ENCODE data around the gene FAM136A. TPM values are rescaled to one million over a fixed set of nuclear protein-coding genes. Genes with fewer than 3 reads are reported as not detected.
A peak's percentile ranks its signal among the peaks of the same experiment; 100 is the strongest.
"Not testable (repeated sequence)": the region's sequence is repeated elsewhere in the genome, so short reads cannot be mapped to it uniquely, and the experiment has no call there.

Gene FAM136A
- total RNA-seq, 2 donors from 2014 or later = 15.0 to 20.5 TPM

DNA sequence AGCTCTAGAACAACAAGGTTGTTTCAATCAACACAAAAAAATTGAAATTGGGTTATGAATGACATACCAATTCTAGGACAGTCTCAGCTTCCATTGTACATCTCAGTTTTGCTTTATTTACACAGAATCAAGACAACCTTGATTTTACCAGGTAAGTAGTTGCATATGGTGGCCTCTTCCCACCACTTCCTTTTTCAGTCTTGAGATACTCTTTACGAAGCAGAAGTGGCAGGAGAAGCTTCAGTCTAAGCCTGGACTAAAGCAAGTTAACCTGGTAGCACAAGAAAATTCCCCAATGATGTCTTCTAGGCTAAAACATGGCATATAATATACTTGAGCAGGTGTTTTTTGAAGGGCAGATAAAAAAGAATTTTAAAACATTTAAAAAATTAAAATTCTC is 10.7 kb upstream of the FAM136A start:
- DNase-seq (ENCODE audit: low spot score) (no peak), ATAC-seq (ENCODE audit: insufficient number of reproducible peaks, low FRiP score, low read depth) (no peak)
- Histone ChIP-seq H3K27ac (no peak overlapping the region), H3K36me3 (no peaks in the 10 kb centered on the region), H3K9me3 (no peaks in the 10 kb centered on the region), H3K27me3 (replicated peaks; ENCODE audit: insufficient read depth) (no peaks in the 10 kb centered on the region), H3K4me1 (ENCODE audit: control insufficient read depth in 1 of 2, low read depth in 2 of 2) (no peaks in the 10 kb centered on the region), H3K4me3 (no peak overlapping the region)
- TF ChIP-seq, protein P1, sequence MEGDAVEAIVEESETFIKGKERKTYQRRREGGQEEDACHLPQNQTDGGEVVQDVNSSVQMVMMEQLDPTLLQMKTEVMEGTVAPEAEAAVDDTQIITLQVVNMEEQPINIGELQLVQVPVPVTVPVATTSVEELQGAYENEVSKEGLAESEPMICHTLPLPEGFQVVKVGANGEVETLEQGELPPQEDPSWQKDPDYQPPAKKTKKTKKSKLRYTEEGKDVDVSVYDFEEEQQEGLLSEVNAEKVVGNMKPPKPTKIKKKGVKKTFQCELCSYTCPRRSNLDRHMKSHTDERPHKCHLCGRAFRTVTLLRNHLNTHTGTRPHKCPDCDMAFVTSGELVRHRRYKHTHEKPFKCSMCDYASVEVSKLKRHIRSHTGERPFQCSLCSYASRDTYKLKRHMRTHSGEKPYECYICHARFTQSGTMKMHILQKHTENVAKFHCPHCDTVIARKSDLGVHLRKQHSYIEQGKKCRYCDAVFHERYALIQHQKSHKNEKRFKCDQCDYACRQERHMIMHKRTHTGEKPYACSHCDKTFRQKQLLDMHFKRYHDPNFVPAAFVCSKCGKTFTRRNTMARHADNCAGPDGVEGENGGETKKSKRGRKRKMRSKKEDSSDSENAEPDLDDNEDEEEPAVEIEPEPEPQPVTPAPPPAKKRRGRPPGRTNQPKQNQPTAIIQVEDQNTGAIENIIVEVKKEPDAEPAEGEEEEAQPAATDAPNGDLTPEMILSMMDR (IDR thresholded peaks at IDR 0.05) = no peak

DNA sequence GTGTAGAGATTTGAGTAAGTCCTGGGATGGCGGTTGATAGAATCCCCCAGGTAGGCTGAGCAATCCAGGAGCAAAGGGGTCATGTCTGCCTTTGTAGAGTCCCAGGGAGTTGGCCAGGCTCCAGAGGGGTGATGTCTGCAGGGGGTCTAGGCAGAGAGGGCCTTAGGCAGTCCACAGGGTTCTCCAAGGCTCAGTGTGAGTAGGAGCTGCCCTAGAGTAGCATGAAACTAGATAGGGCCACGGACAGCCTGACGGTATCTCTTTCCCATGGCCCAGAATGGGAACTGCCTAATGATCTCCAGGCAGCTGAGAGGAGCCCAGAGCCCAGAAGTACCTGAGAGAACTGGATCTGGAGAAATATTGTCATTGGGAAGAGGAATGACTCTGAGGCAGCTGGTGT is 9.0 kb upstream of the FAM136A start:
- DNase-seq (ENCODE audit: low spot score) = no peak
- H3K9me3 ChIP-seq = no peaks in the 10 kb centered on the region
- TF ChIP-seq, protein P1 (IDR thresholded peaks at IDR 0.05) = no peak
- no peaks in the 10 kb centered on the region for H3K4me1 ChIP-seq (ENCODE audit: control insufficient read depth in 1 of 2, low read depth in 2 of 2)
- H3K27me3 ChIP-seq (replicated peaks; ENCODE audit: insufficient read depth) = no peaks in the 10 kb centered on the region
- no peak overlapping the region for H3K27ac ChIP-seq
- no peak for ATAC-seq (ENCODE audit: insufficient number of reproducible peaks, low FRiP score, low read depth)
- no peak overlapping the region for H3K4me3 ChIP-seq
- H3K36me3 ChIP-seq = no peaks in the 10 kb centered on the region

DNA sequence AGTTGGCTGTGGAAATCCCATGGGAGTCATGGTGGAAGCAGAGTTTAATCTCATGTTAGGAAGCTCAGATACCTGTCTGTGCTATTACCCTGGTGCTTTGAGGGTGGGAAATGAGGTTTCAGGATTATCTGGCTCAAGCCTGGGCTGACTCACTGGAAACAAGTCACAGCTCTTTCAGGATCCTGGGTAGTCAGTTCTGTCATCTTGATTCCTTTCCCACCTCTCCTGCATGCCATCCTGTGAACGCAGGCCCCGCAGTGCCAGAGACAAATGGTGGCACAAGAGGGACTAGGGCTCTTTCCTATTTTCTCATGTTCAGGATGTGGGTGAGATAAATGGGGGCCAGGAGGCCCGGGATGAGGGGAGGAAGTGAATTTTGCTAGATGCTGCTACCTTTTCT is 3.7 kb upstream of the FAM136A start:
- no peak for DNase-seq (ENCODE audit: low spot score)
- no peaks in the 10 kb centered on the region for H3K9me3 ChIP-seq
- peaks cover 0 to 7% of the 10 kb centered on the region in 2 donors for H3K4me1 ChIP-seq (ENCODE audit: control insufficient read depth in 1 of 2, low read depth in 2 of 2)
- TF ChIP-seq, protein P1 (IDR thresholded peaks at IDR 0.05) = no peak
- H3K27me3 ChIP-seq (replicated peaks; ENCODE audit: insufficient read depth) = no peaks in the 10 kb centered on the region
- no peaks in the 10 kb centered on the region for H3K36me3 ChIP-seq
- H3K27ac ChIP-seq = no peak overlapping the region
- no peak overlapping the region for H3K4me3 ChIP-seq
- no peak for ATAC-seq (ENCODE audit: insufficient number of reproducible peaks, low FRiP score, low read depth)

DNA sequence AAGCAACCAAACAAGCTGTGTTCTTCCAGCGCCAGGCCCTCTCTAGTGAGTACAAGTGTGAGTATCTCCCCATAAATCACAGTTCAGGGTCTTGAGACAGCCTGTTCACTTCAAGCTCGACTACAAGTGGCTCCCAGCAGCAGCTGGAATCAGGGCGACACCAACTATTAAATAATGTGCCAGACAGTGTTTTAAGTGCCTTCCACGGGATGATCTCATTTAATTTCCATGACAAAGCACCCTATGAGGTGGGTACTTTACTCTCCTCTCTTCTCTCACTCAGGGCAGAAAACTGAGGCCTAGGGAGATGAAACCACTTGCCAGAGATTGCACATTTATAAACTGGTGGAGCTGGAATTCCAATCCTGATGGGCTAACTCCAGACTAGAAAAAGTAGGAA is 2.6 kb upstream of the FAM136A start:
- H3K9me3 ChIP-seq = no peaks in the 10 kb centered on the region
- no peak overlapping the region for H3K4me3 ChIP-seq
- TF ChIP-seq, protein P1 (IDR thresholded peaks at IDR 0.05) = no peak
- H3K36me3 ChIP-seq = peaks cover 6% of the 10 kb centered on the region
- no peaks in the 10 kb centered on the region for H3K27me3 ChIP-seq (replicated peaks; ENCODE audit: insufficient read depth)
- DNase-seq (ENCODE audit: low spot score) (no peak), ATAC-seq (ENCODE audit: insufficient number of reproducible peaks, low FRiP score, low read depth) (no peak)
- H3K4me1 ChIP-seq (ENCODE audit: control insufficient read depth in 1 of 2, low read depth in 2 of 2) = peaks cover 0 to 7% of the 10 kb centered on the region in 2 donors
- no peak overlapping the region for H3K27ac ChIP-seq

DNA sequence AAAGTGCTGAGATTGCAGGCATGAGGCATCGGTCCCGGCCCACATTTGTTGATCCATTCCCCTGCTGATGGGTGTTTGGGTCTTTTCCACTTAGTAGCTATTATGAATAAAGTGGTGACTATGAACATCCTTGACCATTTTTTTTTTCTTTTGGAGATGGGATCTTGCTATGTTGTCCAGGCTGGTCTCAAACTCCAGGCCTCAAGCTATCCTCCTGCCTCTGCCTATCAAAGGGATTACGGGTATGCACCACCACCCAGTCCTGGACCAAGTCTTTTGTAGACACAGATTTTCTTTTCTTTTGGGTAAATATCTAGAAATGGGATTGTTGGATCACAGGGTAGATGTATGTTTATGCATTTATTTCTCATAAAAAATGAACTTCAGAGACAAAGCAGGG is 1.3 kb upstream of the FAM136A start:
- ATAC-seq (ENCODE audit: insufficient number of reproducible peaks, low FRiP score, low read depth) = no peak
- Histone ChIP-seq H3K27me3 (replicated peaks; ENCODE audit: insufficient read depth) (no peaks in the 10 kb centered on the region), H3K4me1 (ENCODE audit: control insufficient read depth in 1 of 2, low read depth in 2 of 2) (peaks cover 0 to 7% of the 10 kb centered on the region in 2 donors), H3K9me3 (no peaks in the 10 kb centered on the region), H3K36me3 (peaks cover 6% of the 10 kb centered on the region), H3K27ac (no peak overlapping the region), H3K4me3 (no peak overlapping the region)
- DNase-seq (ENCODE audit: low spot score) = no peak
- TF ChIP-seq, protein P1 (IDR thresholded peaks at IDR 0.05) = no peak

DNA sequence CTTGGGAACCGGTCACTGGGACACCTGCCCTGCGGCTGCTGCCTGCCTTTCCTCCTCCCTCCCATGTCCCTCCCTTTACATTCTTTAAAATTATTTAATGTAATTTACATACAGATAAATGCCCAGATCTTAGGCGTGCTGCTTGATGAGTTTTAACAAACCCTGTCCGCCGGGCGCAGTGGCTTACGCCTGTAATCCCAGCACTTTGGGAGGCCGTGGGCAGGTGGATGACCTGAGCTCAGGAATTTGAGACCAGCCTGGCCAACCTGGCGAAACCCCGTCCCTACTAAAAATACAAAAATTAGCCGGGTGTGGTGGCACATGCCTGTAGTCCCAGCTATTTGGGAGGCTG is 304 bp upstream of the FAM136A start:
- peak overlapping the region; percentile 92 for H3K4me3 ChIP-seq
- not testable (repeated sequence) for H3K9me3 ChIP-seq; H3K4me1 ChIP-seq (ENCODE audit: control insufficient read depth in 1 of 2, low read depth in 2 of 2); ATAC-seq (ENCODE audit: insufficient number of reproducible peaks, low FRiP score, low read depth); H3K27me3 ChIP-seq (replicated peaks; ENCODE audit: insufficient read depth); H3K27ac ChIP-seq; DNase-seq (ENCODE audit: low spot score); H3K36me3 ChIP-seq
